Neural progenitor cell (in vitro differentiated cells): ENCODE measurements around the gene PKDCC.

ENCODE experiments used
- CTCF ChIP-seq: fragments of 200-600 bp; sonication (generic); IDR thresholded peaks from 2 replicates; pipeline ENCODE4 v1.5.1; 2017; ENCODE audit warnings: antibody characterized with exemption, mild to moderate bottlenecking
- EZH2 ChIP-seq: fragments of 200-600 bp; sonication (generic); IDR thresholded peaks from 2 replicates; pipeline ENCODE4 v1.6.1; 2017; ENCODE audit warnings: antibody characterized with exemption, mild to moderate bottlenecking, moderate library complexity

- no peak for TF ChIP-seq EZH2
- TF ChIP-seq CTCF, result no peak
Observed at GRCh38 chr2:42091671-42092070, 43.9 kb downstream of the PKDCC start.
